Lung (tissue), 12 donors: Measurements from ENCODE around the gene PPT2. TPM values are rescaled to one million over a fixed set of nuclear protein-coding genes. Genes with fewer than 3 reads are reported as not detected.

Experiments
- ATAC-seq: fragments of 200-7000 bp; cut with Tn5 transposase; one replicate; pipeline ENCODE4 v1.9.1; 2020; ENCODE audit warnings: moderate number of reproducible peaks; ENCODE audit not compliant: insufficient read depth, low FRiP score
- DNase-seq, 3 donors: peaks; one replicate each; pipeline ENCODE4 v3.0.0-alpha.2; 2013 to 2017
- H3K27ac ChIP-seq, 2 donors: one replicate each; pipeline ENCODE4 v1.5.1; 2013; ENCODE audit warnings: mild to moderate bottlenecking in 2 of 2, moderate library complexity in 2 of 2, control low read depth in 1 of 2, inconsistent platforms in 1 of 2, low read depth in 1 of 2, low read length in 1 of 2
- H3K27me3 ChIP-seq, 3 donors: one replicate each; pipeline ENCODE4 v1.5.1; 2013; ENCODE audit warnings: low read length in 2 of 3; ENCODE audit not compliant: control insufficient read depth in 3 of 3, insufficient read depth in 3 of 3
- H3K36me3 ChIP-seq, 4 donors: one replicate each; pipeline ENCODE4 v1.5.1; 2013; ENCODE audit warnings: low read length in 4 of 4, mild to moderate bottlenecking in 1 of 4, moderate library complexity in 1 of 4; ENCODE audit not compliant: control insufficient read depth in 4 of 4, insufficient read depth in 4 of 4
- H3K4me1 ChIP-seq, 5 donors: one replicate each; pipeline ENCODE4 v1.5.1; 2013; ENCODE audit warnings: low read length in 5 of 5, mild to moderate bottlenecking in 2 of 5, moderate library complexity in 1 of 5; ENCODE audit not compliant: control insufficient read depth in 5 of 5, insufficient read depth in 5 of 5
- H3K4me3 ChIP-seq: one replicate; pipeline ENCODE4 v1.5.1; 2013; ENCODE audit warnings: mild to moderate bottlenecking, control low read depth, moderate library complexity
- H3K9ac ChIP-seq, 2 donors: one replicate each; pipeline ENCODE4 v1.5.1; 2013; ENCODE audit warnings: low read length in 2 of 2, control low read depth in 1 of 2; ENCODE audit not compliant: insufficient read depth in 1 of 2
- H3K9me3 ChIP-seq, 4 donors: one replicate each; pipeline ENCODE4 v1.5.1; 2013; ENCODE audit warnings: low read length in 3 of 4, mild to moderate bottlenecking in 1 of 4, moderate library complexity in 1 of 4; ENCODE audit not compliant: control insufficient read depth in 4 of 4, insufficient read depth in 3 of 4
- WGBS, 2 donors: extraction: QIAGEN DNeasy Blood & Tissue Kit; methylation state at CpG; one replicate each; pipeline ENCODE4 v1.1.7; 2013; 5-methylcytosine and 5-hydroxymethylcytosine counted together
- polyA plus RNA-seq, 2 donors: library from polyadenylated mRNA; stranded (reverse); fragments of 200-250 nt; gene quantifications; one replicate each; pipeline ENCODE4 v1.2.1, GENCODE V29; 2013
- total RNA-seq, 2 donors: library from RNA; depleted of rRNA in 1 of 2; stranded (reverse); fragments of >200 nt in 1 of 2; gene quantifications; one replicate each; pipeline ENCODE4 v1.2.1, GENCODE V29; 2014 to 2021
- TF ChIP-seq, protein P1 (sequence below): IDR thresholded peaks from 2 replicates; pipeline ENCODE4 v1.5.1; 2012; ENCODE audit warnings: mild to moderate bottlenecking; ENCODE audit errors: control extremely low read depth, extremely low read depth
- donor health status: control.
- donor health status: control.
- donor health status: Bipolar disorder and iron deficiency.
- donor health status: healthy.
- donor health status: DM: yes; HTN: yes; CAD: no.

The PPT2 gene
- total and polyA plus RNA-seq, 4 donors = 5.7 to 212 (median 11.1) TPM

DNA sequence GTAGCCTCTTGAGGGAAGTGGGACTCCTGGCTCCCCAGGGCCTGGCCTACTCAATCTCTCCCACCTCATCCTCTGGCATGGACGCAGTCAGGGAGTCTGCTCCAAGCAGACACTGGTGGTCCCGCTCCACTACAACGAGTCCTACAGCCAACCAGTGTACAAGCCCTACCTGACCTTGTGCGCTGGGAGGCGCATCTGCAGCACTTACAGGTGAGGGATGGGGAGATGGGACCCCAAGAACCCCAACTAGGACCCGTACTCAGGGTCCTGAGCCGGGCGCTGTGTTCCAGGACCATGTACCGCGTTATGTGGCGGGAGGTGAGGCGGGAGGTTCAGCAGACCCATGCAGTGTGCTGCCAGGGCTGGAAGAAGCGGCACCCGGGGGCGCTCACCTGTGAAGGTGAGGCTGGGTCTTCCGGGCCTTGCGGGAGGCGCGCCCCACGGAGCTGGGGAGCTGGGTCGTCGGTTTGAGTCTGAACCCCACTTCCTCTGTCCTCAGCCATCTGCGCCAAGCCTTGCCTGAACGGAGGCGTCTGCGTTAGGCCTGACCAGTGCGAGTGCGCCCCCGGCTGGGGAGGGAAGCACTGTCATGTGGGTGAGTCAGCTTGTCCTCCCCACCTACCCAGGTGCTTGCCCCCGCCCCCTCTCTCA, 12.6 kb downstream of the PPT2 start:
- no peak overlapping the region for H3K4me3 ChIP-seq
- DNase-seq (no peak), ATAC-seq (no peak)
- peaks cover 0 to 1% (median 0%) of the 10 kb centered on the region in 5 donors for H3K4me1 ChIP-seq
- TF ChIP-seq, protein P1, sequence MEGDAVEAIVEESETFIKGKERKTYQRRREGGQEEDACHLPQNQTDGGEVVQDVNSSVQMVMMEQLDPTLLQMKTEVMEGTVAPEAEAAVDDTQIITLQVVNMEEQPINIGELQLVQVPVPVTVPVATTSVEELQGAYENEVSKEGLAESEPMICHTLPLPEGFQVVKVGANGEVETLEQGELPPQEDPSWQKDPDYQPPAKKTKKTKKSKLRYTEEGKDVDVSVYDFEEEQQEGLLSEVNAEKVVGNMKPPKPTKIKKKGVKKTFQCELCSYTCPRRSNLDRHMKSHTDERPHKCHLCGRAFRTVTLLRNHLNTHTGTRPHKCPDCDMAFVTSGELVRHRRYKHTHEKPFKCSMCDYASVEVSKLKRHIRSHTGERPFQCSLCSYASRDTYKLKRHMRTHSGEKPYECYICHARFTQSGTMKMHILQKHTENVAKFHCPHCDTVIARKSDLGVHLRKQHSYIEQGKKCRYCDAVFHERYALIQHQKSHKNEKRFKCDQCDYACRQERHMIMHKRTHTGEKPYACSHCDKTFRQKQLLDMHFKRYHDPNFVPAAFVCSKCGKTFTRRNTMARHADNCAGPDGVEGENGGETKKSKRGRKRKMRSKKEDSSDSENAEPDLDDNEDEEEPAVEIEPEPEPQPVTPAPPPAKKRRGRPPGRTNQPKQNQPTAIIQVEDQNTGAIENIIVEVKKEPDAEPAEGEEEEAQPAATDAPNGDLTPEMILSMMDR = no peak
- peaks cover 3 to 33% (median 21%) of the 10 kb centered on the region in 4 donors for H3K36me3 ChIP-seq
- no peak overlapping the region for H3K9ac ChIP-seq
- H3K9me3 ChIP-seq = no peaks in the 10 kb centered on the region
- peaks cover 0 to 4% (median 0%) of the 10 kb centered on the region in 3 donors for H3K27me3 ChIP-seq
- H3K27ac ChIP-seq = no peak overlapping the region
- WGBS, 2 donors = 88% methylated on average over 30 of the region's 30 CpGs

DNA sequence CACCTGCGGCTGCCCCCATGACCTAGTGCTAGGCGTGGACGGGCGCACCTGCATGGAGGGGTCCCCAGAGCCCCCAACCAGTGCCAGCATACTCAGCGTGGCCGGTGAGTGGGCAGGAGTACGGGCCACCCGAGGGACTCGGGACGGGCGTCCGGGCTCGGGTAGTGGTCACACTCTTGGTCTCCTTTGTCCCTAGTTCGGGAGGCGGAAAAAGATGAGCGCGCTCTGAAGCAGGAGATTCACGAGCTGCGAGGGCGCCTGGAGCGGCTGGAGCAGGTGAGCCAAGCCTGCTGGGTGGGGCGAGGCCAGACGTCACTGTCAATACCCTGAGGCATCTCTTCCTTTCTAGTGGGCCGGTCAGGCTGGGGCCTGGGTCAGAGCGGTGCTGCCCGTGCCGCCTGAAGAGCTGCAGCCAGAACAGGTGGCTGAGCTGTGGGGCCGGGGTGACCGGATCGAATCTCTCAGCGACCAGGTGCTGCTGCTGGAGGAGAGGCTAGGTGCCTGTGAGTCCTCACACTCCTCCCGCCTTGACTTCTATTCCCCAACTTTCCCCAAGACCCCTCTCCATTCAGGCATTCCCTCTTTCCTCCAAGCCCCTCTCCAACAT, 13.3 kb downstream of the PPT2 start:
- H3K4me3 ChIP-seq = no peak overlapping the region
- WGBS, 2 donors = 92 to 93% methylated on average over 32 of the region's 32 CpGs
- H3K4me1 ChIP-seq = peaks cover 0 to 1% (median 0%) of the 10 kb centered on the region in 5 donors
- peaks cover 0 to 4% (median 0%) of the 10 kb centered on the region in 3 donors for H3K27me3 ChIP-seq
- no peak overlapping the region for H3K27ac ChIP-seq
- H3K9ac ChIP-seq = no peak overlapping the region
- no peaks in the 10 kb centered on the region for H3K9me3 ChIP-seq
- TF ChIP-seq, protein P1 = no peak
- H3K36me3 ChIP-seq = peaks cover 3 to 33% (median 21%) of the 10 kb centered on the region in 4 donors
- DNase-seq (no peak), ATAC-seq (no peak)

DNA sequence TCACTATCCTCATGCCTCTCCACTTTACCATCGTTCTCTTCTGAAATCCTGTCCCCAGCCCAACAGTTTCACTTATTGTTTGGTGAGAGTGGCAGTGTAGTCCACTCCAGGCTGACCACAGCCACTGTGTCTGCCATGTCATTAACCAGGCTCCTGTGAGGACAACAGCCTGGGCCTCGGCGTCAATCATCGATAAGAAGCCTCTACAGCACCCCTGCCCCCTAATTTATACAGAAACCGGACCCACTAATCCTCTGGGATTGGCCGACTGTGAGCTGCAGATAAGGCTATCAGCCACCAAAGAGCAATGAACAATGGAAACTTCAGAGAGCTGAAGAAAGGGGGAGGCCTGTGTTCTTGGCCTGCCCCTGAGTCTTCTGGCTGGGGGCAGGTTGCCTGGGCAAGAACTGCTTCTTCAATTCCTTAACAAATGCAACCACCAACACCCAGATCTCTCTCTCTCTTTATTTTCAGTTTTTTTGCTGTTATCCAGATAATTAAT, 13.9 kb downstream of the PPT2 start:
- WGBS, 2 donors = 73 to 83% methylated on average over 6 of the region's 6 CpGs
- ATAC-seq = no peak
- Histone ChIP-seq H3K4me3 (no peak overlapping the region), H3K9me3 (no peaks in the 10 kb centered on the region), H3K4me1 (peaks cover 0 to 1% (median 0%) of the 10 kb centered on the region in 5 donors), H3K27ac (no peak overlapping the region), H3K27me3 (peaks cover 0 to 4% (median 0%) of the 10 kb centered on the region in 3 donors), H3K9ac (no peak overlapping the region), H3K36me3 (peaks cover 3 to 33% (median 21%) of the 10 kb centered on the region in 4 donors)
- TF ChIP-seq, protein P1 = no peak
- no peak for DNase-seq
